ENCODE results near the gene NID2.

GRCh38 chr14:52006361-52006760, 62.5 kb downstream of the NID2 start:
- TF ChIP-seq YY1 (IDR thresholded peaks at IDR 0.05; ENCODE audit: insufficient read depth, insufficient read length) (no peak), SUZ12 (IDR thresholded peaks at IDR 0.05; ENCODE audit: extremely low read depth, insufficient read depth, insufficient read length) (no peak), ZNF274 (IDR thresholded peaks at IDR 0.05; ENCODE audit: low read depth, low read length) (no peak)
